Measurements from ENCODE around the gene IGF2. TPM values are rescaled to one million over a fixed set of nuclear protein-coding genes. Genes with fewer than 3 reads are reported as not detected.

Gene IGF2
- total RNA-seq, 1 donor from 2014 or later, result 188 TPM

GRCh38 chr11:2163428-2163978, 24.3 kb upstream of the IGF2 start:
- H3K79me2 ChIP-seq (ENCODE audit: insufficient read depth, low read length), result no peaks in the 10 kb centered on the region
- H3K4me2 ChIP-seq (ENCODE audit: low read length), result no peak overlapping the region
- no peaks in the 10 kb centered on the region for H3K27me3 ChIP-seq (ENCODE audit: insufficient read depth, low read length)
- Mint-ChIP-seq H3K4me1 (ENCODE audit: low read depth, unreplicated experiment) (no peaks in the 10 kb centered on the region), H3K27me3 (ENCODE audit: low read depth, unreplicated experiment) (peaks cover 24% of the 10 kb centered on the region), H3K9me3 (ENCODE audit: unreplicated experiment) (no peaks in the 10 kb centered on the region), H3K4me3 (ENCODE audit: unreplicated experiment) (no peak overlapping the region), H3K36me3 (ENCODE audit: low read depth, unreplicated experiment) (no peaks in the 10 kb centered on the region), H3K27ac (ENCODE audit: unreplicated experiment) (no peak overlapping the region)
- TF ChIP-seq EZH2 (IDR thresholded peaks at IDR 0.05; ENCODE audit: insufficient read depth, low read length), result no peak
- TF ChIP-seq, protein P1, sequence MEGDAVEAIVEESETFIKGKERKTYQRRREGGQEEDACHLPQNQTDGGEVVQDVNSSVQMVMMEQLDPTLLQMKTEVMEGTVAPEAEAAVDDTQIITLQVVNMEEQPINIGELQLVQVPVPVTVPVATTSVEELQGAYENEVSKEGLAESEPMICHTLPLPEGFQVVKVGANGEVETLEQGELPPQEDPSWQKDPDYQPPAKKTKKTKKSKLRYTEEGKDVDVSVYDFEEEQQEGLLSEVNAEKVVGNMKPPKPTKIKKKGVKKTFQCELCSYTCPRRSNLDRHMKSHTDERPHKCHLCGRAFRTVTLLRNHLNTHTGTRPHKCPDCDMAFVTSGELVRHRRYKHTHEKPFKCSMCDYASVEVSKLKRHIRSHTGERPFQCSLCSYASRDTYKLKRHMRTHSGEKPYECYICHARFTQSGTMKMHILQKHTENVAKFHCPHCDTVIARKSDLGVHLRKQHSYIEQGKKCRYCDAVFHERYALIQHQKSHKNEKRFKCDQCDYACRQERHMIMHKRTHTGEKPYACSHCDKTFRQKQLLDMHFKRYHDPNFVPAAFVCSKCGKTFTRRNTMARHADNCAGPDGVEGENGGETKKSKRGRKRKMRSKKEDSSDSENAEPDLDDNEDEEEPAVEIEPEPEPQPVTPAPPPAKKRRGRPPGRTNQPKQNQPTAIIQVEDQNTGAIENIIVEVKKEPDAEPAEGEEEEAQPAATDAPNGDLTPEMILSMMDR (IDR thresholded peaks at IDR 0.05; ENCODE audit: insufficient read depth, low read depth, low read length), result no peak
- H3K9me3 ChIP-seq (ENCODE audit: insufficient read depth, low read depth, low read length), result no peaks in the 10 kb centered on the region
- no peaks in the 10 kb centered on the region for H3K4me1 ChIP-seq (ENCODE audit: insufficient read depth, low read length)
- no peak overlapping the region for H2AFZ ChIP-seq (ENCODE audit: low read depth, low read length)
- H3K4me3 ChIP-seq (ENCODE audit: insufficient read depth, low read depth, low read length), result no peak overlapping the region
- H4K20me1 ChIP-seq (ENCODE audit: insufficient read depth, low read length), result no peaks in the 10 kb centered on the region
- no peak overlapping the region for H3K27ac ChIP-seq (ENCODE audit: low read depth, low read length)
- no peaks in the 10 kb centered on the region for H3K36me3 ChIP-seq (ENCODE audit: insufficient read depth, low read length)
- FAIRE-seq (no peak), DNase-seq (ENCODE audit: low read depth) (no peak)
- no peak overlapping the region for H3K9ac ChIP-seq (ENCODE audit: low read length)

DNA sequence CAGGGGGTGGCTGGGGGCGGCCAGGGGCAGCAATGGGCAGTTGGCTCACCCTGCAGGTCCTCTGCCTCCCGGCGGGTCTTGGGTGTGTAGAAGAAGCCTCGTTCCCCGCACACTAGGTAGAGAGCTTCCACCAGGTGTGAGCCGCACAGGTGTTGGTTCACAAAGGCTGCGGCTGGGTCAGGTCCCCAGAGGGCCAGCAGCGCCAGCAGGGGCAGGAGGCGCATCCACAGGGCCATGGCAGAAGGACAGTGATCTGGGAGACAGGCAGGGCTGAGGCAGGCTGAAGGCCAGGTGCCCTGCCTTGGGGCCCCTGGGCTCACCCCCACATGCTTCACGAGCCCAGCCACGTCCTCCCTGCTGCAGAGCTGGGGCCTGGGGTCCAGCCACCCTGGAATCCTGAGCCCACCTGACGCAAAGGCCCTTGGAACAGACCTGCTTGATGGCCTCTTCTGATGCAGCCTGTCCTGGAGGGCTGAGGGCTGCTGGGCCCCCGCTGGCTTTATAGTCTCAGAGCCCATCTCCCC, 21.6 kb upstream of the IGF2 start, which contains the start of gene INS:
TSS of gene INS (minus strand) at position 474 of the 524 bp plus-strand sequence. CDS start at position 236, 238 bp downstream.
- no peaks in the 10 kb centered on the region for H4K20me1 ChIP-seq (ENCODE audit: insufficient read depth, low read length)
- no peak within 1 kb of the TSS for H3K9ac ChIP-seq (ENCODE audit: low read length)
- H3K4me2 ChIP-seq (ENCODE audit: low read length), result no peak within 1 kb of the TSS
- no peak within 1 kb of the TSS for H3K27ac ChIP-seq (ENCODE audit: low read depth, low read length)
- H3K27ac Mint-ChIP-seq (ENCODE audit: unreplicated experiment), result no peak within 1 kb of the TSS
- FAIRE-seq (no peak), DNase-seq (ENCODE audit: low read depth) (no peak)
- no peaks in the 10 kb centered on the region for H3K4me1 ChIP-seq (ENCODE audit: insufficient read depth, low read length)
- H3K79me2 ChIP-seq (ENCODE audit: insufficient read depth, low read length), result no peaks in the 10 kb centered on the region
- no peaks in the 10 kb centered on the region for H3K9me3 Mint-ChIP-seq (ENCODE audit: unreplicated experiment)
- no peak within 1 kb of the TSS for H2AFZ ChIP-seq (ENCODE audit: low read depth, low read length)
- H3K36me3 Mint-ChIP-seq (ENCODE audit: low read depth, unreplicated experiment), result no peaks in the 10 kb centered on the region
- H3K4me3 Mint-ChIP-seq (ENCODE audit: unreplicated experiment), result no peak within 1 kb of the TSS
- H3K9me3 ChIP-seq (ENCODE audit: insufficient read depth, low read depth, low read length), result no peaks in the 10 kb centered on the region
- no peak within 1 kb of the TSS for H3K4me3 ChIP-seq (ENCODE audit: insufficient read depth, low read depth, low read length)
- peaks cover 23% of the 10 kb centered on the region for H3K27me3 Mint-ChIP-seq (ENCODE audit: low read depth, unreplicated experiment)
- no peaks in the 10 kb centered on the region for H3K27me3 ChIP-seq (ENCODE audit: insufficient read depth, low read length)
- TF ChIP-seq, protein P1 (IDR thresholded peaks at IDR 0.05; ENCODE audit: insufficient read depth, low read depth, low read length), result no peak
- no peak for TF ChIP-seq EZH2 (IDR thresholded peaks at IDR 0.05; ENCODE audit: insufficient read depth, low read length)
- no peaks in the 10 kb centered on the region for H3K4me1 Mint-ChIP-seq (ENCODE audit: low read depth, unreplicated experiment)
- H3K36me3 ChIP-seq (ENCODE audit: insufficient read depth, low read length), result no peaks in the 10 kb centered on the region

Measured in astrocyte (in vitro differentiated cells and primary cell).